PC-9 (cell line): ENCODE measurements around the gene XRCC6.

Experiments
- CTCF ChIP-seq: fragments of 200-600 bp; sonication (generic); conservative IDR thresholded peaks from 2 replicates; pipeline ENCODE4 v1.6.1; 2017; ENCODE audit warnings: mixed run types, antibody characterized with exemption, mild to moderate bottlenecking, moderate library complexity
- EZH2 ChIP-seq: fragments of 200-600 bp; sonication (generic); IDR thresholded peaks from 2 replicates; pipeline ENCODE4 v1.8.0; 2017; ENCODE audit warnings: antibody characterized with exemption, low read depth

GRCh38 chr22:41668971-41669911 is 48.1 kb downstream of the XRCC6 start:
- TF ChIP-seq CTCF = no peak
- no peak for TF ChIP-seq EZH2
